ENCODE measurements around the gene PCDH1.
"Not testable (repeated sequence)": the region's sequence is repeated elsewhere in the genome, so short reads cannot be mapped to it uniquely, and the experiment has no call there.

The PCDH1 gene

DNA sequence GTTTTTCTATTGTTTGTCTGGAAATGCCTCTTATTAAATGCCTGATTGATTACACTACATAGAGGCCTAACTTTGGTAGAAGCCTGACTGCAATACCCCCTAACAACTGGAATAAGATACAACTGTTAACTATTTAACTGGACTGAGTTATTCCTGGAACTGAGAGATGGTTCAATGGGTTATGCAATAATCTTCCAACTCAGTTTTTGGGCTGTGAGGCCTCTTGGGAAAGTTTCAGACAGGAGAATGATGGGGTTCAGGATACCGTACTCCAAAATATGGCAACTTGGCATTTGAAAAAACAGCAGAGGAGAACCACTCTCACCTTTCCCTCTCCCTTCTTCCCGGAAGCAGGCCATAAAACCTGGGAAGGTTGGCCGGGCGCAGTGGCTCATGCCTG lies 19.2 kb upstream of the PCDH1 start:
- DNase-seq, result no peak

DNA sequence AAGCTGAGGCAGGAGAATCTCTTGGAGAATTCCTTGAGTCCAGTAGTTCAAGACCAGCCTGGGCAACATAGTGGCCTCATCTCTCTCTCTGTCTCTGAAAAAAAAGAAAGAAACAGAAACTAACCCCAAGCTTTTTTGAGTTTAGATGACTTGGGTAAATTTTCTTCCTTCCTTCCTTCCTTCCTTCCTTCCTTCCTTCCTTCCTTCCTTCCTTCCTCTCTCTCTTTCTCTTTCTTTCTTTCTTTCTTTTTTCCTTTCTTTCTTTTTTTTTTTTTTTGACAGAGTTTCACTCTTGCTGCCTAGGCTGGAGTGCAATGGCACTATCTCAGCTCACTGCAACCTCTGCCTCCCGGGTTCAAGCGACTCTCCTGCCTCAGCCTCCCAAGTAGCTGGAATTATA lies 12.2 kb upstream of the PCDH1 start:
- not testable (repeated sequence) for DNase-seq

DNA sequence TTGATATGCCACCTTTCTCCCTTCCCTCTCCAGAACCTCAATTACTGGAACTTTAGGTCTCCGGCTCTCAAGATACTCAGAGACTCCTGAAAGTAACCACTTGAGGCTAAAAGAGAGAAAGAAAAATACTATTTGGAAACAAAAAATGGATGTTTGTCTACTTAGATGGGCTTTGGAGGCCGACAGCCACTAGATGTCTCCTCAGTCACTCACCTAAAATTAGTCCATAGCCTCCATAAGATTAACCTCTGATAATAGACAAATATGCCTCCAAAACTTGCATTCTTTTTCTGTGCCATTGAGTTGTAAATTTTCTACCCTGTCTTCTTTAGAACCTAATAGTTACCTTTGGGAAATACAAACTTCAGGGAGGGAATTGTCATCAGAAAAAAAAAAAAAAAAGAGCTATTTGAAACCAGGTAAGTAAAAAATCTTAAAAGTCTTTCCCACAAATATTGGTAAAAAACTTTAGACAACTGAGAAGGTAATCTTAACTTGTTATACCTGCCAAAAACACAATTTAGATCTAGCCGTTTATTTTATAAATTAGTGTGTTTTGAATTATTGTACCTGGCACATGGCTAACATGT lies 11.2 kb upstream of the PCDH1 start:
- DNase-seq, result no peak

DNA sequence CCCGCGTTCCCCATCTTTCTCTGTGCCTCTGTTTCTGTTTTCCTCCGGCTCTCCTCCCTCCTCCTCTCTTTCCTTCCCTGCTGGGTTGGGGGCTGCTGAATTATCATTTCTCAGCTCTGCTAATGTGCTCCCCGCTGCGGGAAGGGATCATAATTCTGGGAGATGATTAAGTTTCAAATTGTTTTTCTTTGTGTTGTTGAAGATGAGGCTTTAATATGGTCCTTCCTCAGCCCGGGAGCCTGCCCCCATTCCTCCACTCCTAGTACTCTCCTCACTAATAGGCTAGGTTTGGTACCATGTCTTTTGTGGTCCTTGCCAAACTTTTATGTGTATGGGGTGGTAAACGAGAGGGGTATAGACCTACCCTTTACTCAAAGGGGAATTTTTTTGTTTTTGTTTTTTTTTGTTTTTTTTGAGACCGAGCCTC lies 5.7 kb upstream of the PCDH1 start:
- DNase-seq, result no peak

DNA sequence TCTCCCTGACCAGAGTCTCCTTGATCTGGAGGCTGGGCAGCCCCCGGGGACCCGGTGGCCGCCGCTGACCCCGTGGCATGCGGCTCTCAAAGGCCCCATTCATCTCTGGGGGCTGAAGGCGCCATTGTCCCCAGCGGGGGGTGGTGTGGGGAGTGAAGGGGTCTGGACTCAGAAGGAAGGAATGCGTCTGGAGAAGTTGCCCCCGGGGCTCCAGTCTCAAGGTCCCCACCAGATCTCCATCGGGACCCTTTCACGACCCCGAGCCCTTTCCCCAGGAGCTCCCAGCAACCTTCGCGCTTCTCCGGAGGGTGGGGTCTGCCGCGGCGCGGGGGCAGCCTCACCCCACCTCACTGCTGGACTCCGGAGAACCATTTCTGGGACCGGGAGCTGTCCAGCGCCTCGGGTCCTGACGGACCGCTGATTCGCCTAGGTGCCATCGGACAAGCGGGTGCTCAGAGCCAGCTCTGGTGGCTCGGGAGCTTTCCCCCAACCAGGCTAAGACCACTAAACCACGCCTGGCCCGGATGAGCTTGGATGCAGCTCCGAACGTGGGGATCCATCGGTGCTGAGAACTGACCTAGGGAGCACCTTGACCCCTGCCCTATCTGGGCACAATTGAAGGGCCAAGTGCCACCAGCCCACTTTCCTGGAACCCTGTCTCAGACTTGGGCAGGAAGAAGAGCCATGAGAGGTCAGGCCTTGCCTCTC lies 5.1 kb upstream of the PCDH1 start:
- DNase-seq, result no peak

DNA sequence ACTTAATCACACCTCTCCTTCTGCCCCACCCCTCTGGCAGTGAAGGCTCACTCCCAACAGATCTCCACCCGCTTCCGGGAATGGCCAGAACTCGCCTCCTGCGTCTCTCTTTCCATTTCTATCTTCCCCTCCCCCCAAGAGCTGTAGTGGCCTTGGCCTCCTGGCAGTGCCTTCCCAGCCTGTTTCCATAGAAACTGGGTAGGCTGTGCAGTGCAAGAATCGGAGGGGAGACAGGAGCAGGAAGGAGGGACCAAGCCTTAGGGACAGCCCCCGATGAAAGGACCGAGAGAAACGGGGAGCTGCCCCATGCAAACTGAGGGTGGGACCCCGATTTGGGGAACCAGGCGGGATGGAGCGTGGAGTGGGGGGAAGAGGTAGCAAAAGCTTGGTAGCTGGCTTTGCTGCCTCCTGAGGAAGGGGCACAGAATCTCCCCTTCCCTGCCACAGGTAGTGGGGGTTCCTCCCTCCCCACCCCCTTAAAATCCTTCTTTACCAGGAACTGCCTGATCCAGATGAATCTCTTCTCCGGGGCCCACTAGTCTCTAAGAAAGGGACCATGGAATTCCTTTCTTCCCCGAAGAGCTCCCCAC lies 4.5 kb upstream of the PCDH1 start:
- DNase-seq, result peak; percentile 93 to 97

DNA sequence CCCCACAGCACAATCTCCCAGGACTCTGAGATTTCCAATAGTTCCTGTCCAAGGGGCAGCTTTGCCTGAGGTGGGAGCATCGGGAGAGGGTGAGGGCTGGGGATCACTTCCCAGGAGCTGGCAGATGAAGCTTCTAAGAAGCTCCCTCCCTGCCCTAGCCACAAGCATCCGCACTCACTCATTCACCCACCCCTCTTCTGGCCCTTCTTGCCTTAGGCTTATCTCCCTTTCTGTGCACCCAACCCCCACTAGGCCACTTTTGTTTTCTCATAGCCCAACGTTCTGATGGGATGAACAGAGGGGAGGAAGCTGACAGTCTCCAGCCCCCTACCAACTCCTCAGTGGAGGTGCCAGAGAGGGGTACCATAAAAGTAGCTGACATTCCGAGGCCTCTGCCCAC lies 3.7 kb upstream of the PCDH1 start:
- no peak for DNase-seq

DNA sequence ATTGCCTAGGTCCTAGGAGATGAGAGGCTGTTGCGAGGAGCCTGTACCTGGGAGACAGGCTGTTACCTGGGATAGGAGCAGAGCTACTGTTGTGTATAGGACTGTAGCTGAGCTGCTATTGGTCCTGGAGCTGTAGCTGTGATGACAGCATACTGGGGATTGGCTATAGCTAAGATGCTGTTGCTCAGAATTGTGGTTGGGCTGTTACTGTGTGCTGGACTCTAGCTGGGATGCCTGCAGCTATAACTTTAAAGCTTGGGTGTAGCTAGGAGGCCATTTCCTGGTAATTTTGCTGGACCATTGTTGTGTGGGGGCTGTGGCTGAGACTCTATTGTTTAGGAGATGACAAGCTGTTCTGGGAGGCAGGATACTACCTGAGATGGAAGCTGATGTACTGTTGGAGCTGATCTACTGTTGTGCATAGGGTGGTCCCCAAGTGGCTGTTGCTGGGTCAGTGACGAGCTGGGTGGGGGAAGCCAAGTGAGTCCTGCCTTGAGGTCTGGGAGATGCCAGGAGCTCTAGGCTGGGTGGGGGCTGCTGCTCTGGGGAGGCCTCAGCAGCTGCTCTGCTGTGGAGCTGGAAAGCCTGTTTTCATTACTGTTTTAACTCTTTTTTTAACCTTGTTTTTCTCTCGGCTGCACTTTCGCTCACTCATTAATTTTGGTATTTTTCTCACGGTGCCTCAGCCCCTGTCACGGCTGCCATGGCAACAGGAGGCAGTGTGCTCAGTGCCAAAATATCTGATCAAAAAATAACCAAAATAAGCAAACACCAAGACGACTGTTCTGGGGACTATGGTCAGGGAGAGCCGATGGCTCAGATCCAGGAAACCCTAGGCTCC lies 3.0 kb upstream of the PCDH1 start:
- DNase-seq, result peak; percentile 36 to 75

DNA sequence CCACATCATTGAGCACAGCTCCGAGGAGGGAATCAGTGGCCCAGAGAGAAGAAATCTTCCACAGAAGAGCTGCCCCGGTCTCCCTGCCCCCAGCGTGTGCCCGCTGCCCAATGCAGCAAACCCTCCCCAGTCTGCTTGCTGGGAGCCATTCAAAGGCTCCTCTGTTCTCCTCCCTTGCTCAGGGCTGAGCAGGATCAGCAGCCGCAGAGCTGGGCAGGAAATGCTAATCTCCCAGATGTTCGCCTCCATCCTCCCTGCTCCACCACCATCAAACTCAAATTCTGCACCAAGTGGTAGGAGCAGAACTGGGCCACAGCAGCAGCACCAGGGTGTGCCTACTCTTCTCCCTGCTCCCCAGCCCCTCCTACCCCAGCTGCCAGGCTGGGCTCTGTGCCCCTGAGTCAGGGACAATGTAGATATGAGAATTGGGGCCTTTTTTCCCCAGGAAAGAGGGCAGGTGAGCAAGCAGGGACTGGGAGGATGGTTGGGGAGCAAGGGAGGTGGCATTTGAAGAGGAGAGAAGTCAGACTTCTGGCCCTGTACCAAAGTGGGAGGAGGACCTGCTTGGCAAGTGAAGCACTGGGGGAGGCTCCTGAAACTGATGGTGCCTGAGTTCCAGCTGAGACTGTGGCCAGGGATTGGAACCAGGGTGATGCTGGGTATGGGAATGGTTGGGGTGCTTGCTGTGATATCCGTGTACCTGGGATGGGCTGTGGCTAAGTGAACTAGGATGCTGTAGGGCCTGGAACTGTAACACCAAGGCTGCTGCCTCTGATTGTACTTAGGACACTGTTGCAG lies 1.9 kb upstream of the PCDH1 start:
- no peak for DNase-seq

DNA sequence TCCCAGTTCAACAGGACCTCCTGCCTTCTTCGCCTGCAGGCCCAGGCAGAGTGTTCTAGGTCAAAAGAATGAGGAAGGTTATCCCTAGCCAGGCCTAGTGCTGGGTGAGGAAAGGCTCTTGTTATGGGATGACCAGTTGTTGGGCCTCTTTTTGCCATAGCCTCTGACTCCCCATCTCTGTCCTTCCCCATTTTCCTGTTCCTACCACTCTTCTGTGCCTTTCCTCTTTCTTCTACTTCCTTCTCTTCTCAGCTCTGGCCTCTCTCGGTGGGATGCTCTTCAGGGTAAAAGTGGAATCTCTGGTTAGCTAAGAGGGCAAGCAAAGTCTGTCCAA lies 1.2 kb upstream of the PCDH1 start:
- no peak for DNase-seq

DNA sequence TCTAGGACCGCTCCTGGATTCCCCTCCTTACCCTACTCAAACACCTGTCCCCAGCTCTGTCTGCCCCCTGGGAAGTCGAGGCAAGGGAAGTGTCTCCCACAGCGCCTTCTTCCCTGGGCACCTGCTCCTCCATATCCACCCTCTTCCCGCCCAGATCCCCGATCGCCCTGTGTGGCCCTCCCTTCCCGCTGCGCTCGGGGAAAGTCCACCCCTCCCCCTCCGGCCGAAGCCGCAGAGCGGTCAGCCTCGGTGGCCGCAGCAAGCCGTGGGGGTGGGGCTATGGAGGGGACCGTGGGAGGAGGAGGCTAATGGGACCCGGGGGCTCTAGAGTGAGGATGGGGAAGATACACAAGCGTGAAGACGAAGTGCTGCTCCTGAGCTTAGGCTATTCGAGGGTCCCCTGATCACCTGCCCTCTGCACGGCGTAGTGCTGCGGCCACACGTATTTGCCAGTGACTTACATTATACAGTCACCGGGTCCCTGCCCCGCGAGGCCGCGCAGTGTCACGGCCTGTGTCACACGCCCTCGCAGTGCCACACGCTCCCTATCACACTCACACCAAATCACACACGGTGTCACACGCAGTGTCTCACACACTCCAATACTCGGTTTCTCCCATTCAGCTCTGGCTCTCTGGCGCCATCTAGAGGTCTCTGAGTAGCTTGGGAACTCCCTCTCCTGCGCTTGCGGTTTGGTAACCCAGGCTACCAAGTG lies 658 bp upstream of the PCDH1 start:
- peak; percentile 40 to 96 for DNase-seq

DNA sequence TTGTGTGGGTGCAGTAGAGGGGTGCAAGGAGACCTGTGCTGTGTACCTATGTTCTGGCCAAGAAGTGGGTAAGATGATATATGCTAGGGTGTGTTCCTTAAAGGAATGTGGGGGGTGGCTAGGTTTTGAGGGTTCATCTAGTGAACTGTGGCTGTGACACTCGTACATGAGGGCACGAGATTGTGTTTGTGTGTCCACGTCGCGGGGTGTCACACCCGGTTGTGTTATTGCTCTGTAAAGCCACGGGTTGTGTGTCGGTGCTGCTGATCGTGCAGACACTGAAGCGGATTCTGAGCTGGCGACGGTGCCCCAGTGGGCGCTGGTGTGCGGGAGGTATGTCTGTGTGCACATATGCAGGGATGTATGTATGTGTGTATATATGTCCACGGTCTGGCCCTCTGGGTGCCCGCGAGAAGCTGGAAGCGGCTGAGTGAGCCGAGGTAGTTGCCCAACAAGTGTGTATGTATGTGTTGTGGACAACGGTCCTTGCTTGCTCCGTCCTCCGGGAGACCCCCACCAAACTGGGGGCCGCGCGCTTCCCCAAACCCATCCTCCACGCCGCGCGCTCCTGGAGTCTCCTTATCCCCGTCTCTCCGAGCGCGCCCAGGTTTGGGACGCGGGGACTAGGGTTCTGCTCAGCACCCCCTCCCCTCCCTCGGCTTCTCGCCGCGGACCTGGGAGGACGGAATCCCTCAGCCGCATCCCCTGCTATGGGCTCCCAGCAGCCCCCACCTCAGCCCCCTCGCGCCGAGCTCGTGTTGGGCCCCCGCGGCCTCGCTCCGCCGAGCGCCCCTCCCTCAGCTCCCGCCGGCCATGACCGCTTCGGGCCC lies 639 bp downstream of the PCDH1 start:
- DNase-seq, result no peak

DNA sequence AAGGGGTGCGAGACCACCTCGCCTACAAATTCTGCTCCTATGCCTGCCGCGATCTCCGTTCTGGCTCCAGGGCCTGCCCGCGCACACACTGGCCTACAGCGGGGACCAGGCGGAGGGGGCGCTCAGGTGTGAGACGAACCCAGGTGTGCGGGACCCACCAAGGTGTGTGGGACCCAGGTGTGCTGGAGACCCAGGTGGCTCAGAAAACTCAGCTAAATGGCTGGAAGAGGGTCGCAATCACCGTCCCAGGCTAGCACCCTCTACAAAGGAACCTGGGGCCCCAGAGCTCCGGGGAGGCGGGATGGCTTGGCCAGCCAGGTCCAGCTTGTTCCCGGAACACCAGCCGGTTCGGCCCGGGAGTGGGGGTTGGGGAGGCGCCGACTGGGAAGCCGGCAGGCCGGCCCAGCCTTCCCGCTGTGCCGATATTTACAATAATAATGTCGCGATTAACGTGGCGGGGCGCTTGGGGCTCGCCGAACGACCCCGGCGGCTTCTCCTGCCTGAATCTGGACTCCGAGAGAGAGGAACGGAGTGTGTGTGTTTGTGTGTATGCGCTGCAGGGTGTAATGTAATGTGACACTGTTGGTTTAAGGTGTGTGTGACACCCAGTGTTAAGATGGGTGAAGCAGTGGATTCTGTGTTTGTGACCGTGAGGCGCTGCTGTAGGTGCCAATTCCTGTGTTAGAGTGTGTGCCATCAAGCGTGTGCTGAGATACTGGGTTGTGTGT lies 1.4 kb downstream of the PCDH1 start:
- no peak for DNase-seq

DNA sequence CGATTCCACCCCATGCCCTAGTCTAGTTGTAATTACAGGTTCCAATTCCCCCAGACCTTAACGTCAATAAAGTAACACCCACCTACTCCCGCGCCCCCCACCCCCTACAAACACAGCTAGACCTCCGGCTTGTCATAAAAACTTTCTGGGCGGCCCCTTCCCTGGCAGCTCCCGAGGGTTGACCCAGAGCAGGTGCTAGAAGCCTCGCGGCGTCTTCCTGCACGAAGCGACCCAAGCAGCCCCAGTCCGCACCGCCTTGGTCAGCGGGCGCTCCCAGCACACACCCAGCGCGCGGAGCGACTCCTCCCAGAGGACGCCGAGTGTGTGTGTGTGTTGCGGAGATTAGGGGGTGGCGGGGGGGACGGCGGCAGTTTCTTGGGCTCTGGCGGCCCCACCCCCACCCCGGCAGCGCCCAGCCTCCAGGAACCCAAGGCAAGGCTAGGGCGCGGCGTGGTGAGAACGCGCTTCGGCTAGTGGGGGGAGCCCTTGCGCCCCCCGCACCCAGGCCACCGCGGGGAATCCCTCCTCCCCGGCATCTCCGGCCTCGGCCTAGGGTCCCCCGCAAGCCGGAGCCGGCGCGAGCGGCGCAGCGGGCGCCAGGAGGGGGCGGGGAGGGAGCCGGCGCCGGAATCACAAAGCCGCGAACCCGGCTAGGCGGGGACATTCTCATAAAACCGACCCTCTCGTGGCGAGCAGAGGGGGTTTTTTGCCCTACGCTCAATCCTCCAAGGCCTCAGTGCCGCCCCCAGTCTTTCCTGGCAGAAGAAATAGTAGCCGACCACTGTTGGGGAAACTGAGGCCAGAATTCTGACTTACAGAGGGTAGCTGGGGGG lies 2.2 kb downstream of the PCDH1 start:
- no peak for DNase-seq

DNA sequence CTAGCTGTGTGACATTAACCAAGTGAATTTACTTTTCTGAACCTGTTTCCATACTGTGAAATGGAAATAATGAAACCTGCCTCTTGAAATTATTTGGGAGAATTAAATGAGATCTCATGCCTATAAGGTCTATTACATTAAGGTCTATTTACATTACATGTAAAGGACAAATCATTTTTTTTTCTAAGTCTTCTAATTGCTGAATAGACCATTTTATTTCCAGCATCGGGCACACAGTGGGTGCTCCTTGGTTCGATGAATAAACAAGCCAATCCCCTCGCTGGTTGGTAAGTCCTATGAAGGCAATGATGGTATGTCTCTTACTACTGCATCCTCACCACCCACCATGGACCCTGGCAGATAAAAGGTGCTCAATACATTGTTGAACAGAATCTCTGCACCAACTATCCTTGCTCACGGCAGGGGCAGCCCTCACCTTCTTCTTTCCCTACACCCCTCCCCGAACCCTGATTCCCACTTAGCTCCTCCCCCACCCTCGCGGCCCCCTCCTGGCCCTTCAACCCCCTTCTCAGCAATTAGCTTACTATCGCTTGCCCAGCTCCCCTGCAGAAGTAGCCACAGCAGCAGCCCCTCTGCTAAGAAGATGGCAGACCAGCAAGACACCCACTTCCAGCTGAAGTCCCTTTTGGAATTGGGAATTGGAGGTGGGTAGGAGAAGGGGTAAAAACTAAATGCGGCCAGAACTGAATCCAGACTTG lies 3.0 kb downstream of the PCDH1 start:
- no peak for DNase-seq

DNA sequence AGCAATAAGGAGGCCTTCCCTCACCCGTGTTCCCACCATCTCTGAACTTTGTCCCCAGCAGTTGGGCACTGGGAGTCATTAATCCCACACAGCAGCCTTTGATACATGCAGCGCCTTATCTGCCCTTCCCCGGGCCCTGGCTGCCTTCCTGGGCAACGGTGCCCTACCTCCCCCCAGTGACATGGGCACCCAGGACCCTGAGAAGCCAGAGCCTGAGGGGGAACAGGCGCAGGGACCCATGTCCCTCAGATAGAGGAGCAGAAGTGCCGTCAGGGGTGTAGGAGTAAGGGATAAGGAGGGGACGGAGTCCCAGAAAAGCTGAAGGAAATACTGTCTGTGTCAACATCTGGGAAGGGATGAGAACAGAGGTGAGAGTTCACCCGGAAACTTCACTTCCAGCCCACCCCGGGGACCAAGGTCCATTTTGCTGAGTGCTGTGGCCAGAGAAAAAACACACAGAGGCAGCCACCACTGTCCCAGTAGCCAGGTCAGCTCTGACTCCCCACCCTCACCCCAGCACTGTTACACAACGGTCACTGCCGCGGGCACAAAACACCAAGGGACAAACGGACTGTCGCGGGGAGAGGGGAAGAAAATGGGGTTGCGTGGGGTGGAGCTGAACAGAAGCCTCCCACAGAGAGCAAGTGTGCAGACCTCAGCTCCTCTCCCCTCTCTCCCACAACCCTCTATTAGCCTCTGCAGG lies 3.8 kb downstream of the PCDH1 start:
- peak in 1 of 2 experiments; percentile 28 for DNase-seq

DNA sequence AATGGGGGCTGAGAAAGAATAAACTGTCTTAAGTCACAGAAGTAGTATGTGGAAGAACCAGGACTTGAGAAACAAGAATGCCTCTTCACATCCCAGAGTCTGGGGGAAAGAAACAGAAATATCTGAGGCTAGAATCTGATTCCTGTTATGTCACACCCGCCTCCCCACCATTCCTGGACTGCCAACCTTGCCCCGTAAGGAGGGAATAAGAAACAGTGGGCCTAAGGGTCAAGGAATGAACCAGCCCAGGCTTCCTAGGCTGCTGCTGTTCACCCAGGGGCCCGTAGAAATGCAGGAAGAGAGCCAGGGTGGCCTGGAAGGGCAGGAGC lies 4.3 kb downstream of the PCDH1 start:
- no peak for DNase-seq

All from cerebellar nuclear complex (tissue), 1 donor.